HUDEP-2 (cell line): ENCODE results near the gene TPPP3.

ENCODE experiments used
- DNase-seq, 76 experiments: peaks; one replicate each; lab custom pipeline; 2025; ENCODE audit not compliant: unreplicated experiment in 76 of 76; lab: John Stamatoyannopoulos, UW

TPPP3 gene

GRCh38 chr16:67350324-67350723 is 43.0 kb downstream of the TPPP3 start:
- DNase-seq: no peak

DNA sequence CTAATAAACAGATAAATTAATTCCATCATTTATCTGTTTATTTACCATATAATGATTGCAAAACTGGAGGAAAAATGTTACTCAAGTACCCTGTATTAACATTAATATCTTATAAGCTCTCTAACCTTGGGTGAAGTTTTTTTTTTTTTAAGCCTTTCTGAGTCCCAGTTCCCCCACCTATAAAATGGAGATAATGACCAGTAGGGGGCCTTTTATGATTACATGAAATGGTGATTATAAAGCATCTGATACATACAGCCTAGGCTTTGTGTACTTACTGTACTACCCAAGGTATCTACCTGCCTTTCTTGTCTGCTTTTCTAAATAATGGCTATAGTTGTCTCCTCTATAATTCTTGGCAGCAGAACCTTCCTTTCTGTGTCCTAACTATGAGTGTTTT is 44.1 kb downstream of the TPPP3 start:
- peak in 13 of 76 experiments; percentile 3 to 50 (median 22) for DNase-seq

DNA sequence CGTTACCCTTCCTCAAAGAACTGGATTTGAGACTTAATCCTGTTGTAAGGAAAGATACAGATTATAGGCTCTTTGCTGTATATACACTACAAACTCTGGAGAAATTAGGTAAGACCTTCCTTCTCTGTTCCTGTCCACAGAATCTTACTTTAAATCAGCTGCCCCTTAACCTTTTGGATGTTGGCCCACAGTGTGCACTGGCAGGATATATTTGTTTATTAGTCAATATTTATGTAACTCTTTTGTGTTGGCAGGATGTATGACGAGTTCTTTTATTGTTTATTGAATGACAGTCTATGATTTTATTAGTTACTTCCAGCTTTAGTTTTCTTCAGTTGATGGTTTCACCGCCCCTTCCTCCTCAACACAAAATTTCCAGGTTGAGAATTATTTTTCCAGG is 47.0 kb downstream of the TPPP3 start:
- no peak for DNase-seq

DNA sequence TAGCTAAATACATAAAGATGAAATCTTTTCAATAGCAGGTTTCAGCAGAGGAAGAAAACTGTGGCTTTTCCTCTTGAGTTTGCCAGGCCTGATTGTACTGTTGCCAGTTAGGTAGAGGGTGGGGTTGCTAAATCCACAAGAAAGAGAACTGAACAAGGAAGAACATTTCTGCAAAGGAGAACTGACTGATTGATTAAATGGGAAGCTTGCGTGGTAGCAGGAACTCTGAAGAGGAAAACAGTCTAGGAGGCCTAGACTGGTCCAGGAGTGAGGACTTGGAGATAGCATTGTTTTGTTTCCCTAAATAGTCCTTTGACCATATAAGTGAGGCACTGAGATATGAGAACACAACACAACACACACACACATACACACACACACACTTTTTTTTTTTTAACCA is 47.9 kb downstream of the TPPP3 start:
- DNase-seq: no peak

- DNase-seq: no peak
Measured at GRCh38 chr16:67342616-67343015, 50.7 kb downstream of the TPPP3 start.

DNA sequence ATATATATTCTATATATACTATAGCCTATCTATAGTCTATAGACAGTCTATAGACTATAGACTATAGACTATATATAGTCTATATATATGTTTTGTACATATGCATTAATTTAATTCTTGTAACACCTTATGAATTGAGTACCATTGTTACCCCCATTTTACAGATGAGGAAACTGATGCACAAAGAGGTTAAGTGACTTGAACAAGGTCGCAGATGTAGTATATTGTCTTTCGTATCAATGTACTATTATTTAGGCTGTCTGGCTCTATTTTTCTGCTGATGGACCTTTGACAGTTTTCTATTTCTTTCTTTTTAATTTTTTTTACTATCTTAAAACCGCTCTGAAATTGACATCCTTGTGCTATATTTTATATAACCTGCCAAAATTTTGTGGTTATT is 52.0 kb downstream of the TPPP3 start:
- no peak for DNase-seq
